ENCODE measurements around the gene LGMN. TPM values are rescaled to one million over a fixed set of nuclear protein-coding genes. Genes with fewer than 3 reads are reported as not detected.

The LGMN gene
- total and polyA plus RNA-seq, 9 of the 15 experiments (the other 6 are each of a cell fraction or from before 2014, with no cell fraction given) = 0.05 to 1.4 (median 0.43) TPM; not detected in 2

- TF ChIP-seq MGA (IDR thresholded peaks at IDR 0.05) (no peak), KLF1 (tag; IDR thresholded peaks at IDR 0.05) (no peak), HIVEP1 (CRISPR knock-in tag; IDR thresholded peaks at IDR 0.05) (no peak), ZNF24 (IDR thresholded peaks at IDR 0.05) (no peak), E2F5 (CRISPR knock-in tag; IDR thresholded peaks at IDR 0.05) (no peak), TRIM24 (IDR thresholded peaks at IDR 0.05) (no peak), IRF1 (CRISPR knock-in tag; IDR thresholded peaks at IDR 0.05; ENCODE audit: borderline replicate concordance) (no peak), MEIS2 (IDR thresholded peaks at IDR 0.05; ENCODE audit: partially characterized antibody) (no peak)
Observed at GRCh38 chr14:92754966-92755365, 6.5 kb upstream of the LGMN start (continued).
